H1 (cell line): ENCODE data around the gene CRADD. TPM values are rescaled to one million over a fixed set of nuclear protein-coding genes. Genes with fewer than 3 reads are reported as not detected.

ENCODE experiments used
- CTCF ChIA-PET: fragments of 300-600 bp; sonication (Branson Sonifier 250); formaldehyde crosslinking; loops from one replicate; lab custom pipeline; 2021; ENCODE audit not compliant: partially characterized antibody; lab: Charles Lee
- POLR2A ChIA-PET: fragments of 300-600 bp; sonication (Branson Sonifier 250); formaldehyde crosslinking; loops from one replicate; lab custom pipeline; 2021; ENCODE audit warnings: inconsistent platforms; ENCODE audit not compliant: partially characterized antibody; lab: Charles Lee
- DNase-seq, 2 experiments: peaks; one replicate each; pipeline versions ENCODE4 v3.0.0 to v3.0.0-alpha.2; 2010 to 2022; ENCODE audit warnings: low spot score in 2 of 2, low read depth in 1 of 2, mixed read lengths in 1 of 2
- FAIRE-seq: peaks from 2 replicates; lab custom pipeline; 2011; peaks lifted over from hg19 to GRCh38; lab: Jason Lieb, UNC
- H2AFZ ChIP-seq: 2 replicates; pipeline ENCODE4 v1.8.1; 2012; ENCODE audit warnings: low read length, inconsistent platforms
- H2AK5ac ChIP-seq: 2 replicates; pipeline ENCODE4 v1.6.1; 2013; ENCODE audit warnings: low read depth, low read length
- H2BK120ac ChIP-seq: replicated peaks from 2 replicates; pipeline ENCODE3; 2013; ENCODE audit warnings: low read depth, low read length, inconsistent platforms
- H2BK12ac ChIP-seq: 2 replicates; pipeline ENCODE4 v1.6.1; 2013; ENCODE audit warnings: low read depth, low read length
- H2BK15ac ChIP-seq: 2 replicates; pipeline ENCODE4 v1.6.1; 2013; ENCODE audit warnings: low read length
- H2BK20ac ChIP-seq: 2 replicates; pipeline ENCODE4 v1.6.1; 2013; ENCODE audit warnings: low read length
- H2BK5ac ChIP-seq: 2 replicates; pipeline ENCODE4 v1.6.1; 2013; ENCODE audit warnings: low read depth, low read length
- H3K14ac ChIP-seq: 2 replicates; pipeline ENCODE4 v1.6.1; 2013; ENCODE audit warnings: inconsistent platforms; ENCODE audit not compliant: insufficient read length
- H3K18ac ChIP-seq: 2 replicates; pipeline ENCODE4 v1.6.1; 2013; ENCODE audit warnings: low read length; ENCODE audit errors: extremely low read depth
- H3K23ac ChIP-seq: 2 replicates; pipeline ENCODE4 v1.6.1; 2013; ENCODE audit warnings: inconsistent platforms; ENCODE audit not compliant: insufficient read length
- H3K23me2 ChIP-seq: 2 replicates; pipeline ENCODE4 v1.6.1; 2013; ENCODE audit warnings: low read depth, low read length
- H3K27ac ChIP-seq: 2 replicates; pipeline ENCODE4 v1.6.1; 2011; ENCODE audit warnings: low read depth, low read length, inconsistent platforms
- H3K27me3 ChIP-seq, 4 experiments: replicated peaks in 1 of 4; 1 replicate in 1 of 4; 2 replicates in 3 of 4; pipeline versions ENCODE4 v1.6.1 to v1.8.1; 2011 to 2013; ENCODE audit warnings: low read length in 3 of 4, mild to moderate bottlenecking in 3 of 4, inconsistent platforms in 2 of 4, mixed read lengths in 2 of 4, moderate library complexity in 1 of 4; ENCODE audit not compliant: control insufficient read depth in 3 of 4, insufficient read depth in 3 of 4; ENCODE audit errors: extremely low read depth in 1 of 4
- H3K36me3 ChIP-seq, 4 experiments: 2 replicates each; pipeline versions ENCODE4 v1.6.1 to v1.8.1; 2011 to 2013; ENCODE audit warnings: mild to moderate bottlenecking in 4 of 4, low read length in 3 of 4, moderate library complexity in 2 of 4, control low read depth in 1 of 4, inconsistent platforms in 1 of 4; ENCODE audit not compliant: insufficient read depth in 4 of 4, control insufficient read depth in 2 of 4
- H3K4ac ChIP-seq: replicated peaks from 2 replicates; pipeline ENCODE3; 2013; ENCODE audit warnings: low read length, low read depth, mixed read lengths, inconsistent platforms; ENCODE audit not compliant: insufficient read length
- H3K4me1 ChIP-seq, 4 experiments: replicated peaks in 1 of 4; 1 replicate in 1 of 4; 2 replicates in 3 of 4; pipeline versions ENCODE4 v1.6.1 to v1.8.1; 2011 to 2013; ENCODE audit warnings: low read length in 3 of 4, inconsistent platforms in 2 of 4, mixed read lengths in 1 of 4; ENCODE audit not compliant: insufficient read depth in 4 of 4, control insufficient read depth in 3 of 4
- H3K4me2 ChIP-seq, 2 experiments: 2 replicates each; pipeline versions ENCODE4 v1.6.1 to v1.8.1; 2011 to 2013; ENCODE audit warnings: low read depth in 2 of 2, low read length in 2 of 2, control low read depth in 1 of 2, inconsistent platforms in 1 of 2, mild to moderate bottlenecking in 1 of 2; ENCODE audit not compliant: insufficient read depth in 1 of 2
- H3K4me3 ChIP-seq, 4 experiments: fragments of 200-600, 300-600 bp in 1 of 4; sonication (generic), shearing (Covaris generic), sonication (Bioruptor Twin) in 1 of 4; 2 replicates each; pipeline versions ENCODE4 v1.5.1 to v1.8.1; 2011 to 2016; ENCODE audit warnings: low read length in 4 of 4, low read depth in 3 of 4, control low read depth in 2 of 4, inconsistent platforms in 2 of 4, mild to moderate bottlenecking in 2 of 4, mixed read lengths in 1 of 4, moderate library complexity in 1 of 4; ENCODE audit not compliant: insufficient read depth in 2 of 4; ENCODE audit errors: extremely low read depth in 1 of 4
- H3K56ac ChIP-seq: replicated peaks from 2 replicates; pipeline ENCODE3; 2013; ENCODE audit warnings: low read depth, mild to moderate bottlenecking, mixed read lengths, low read length, inconsistent platforms; ENCODE audit not compliant: insufficient read length
- H3K79me1 ChIP-seq: 2 replicates; pipeline ENCODE4 v1.6.1; 2013; ENCODE audit warnings: low read depth, low read length, control low read depth
- H3K79me2 ChIP-seq, 2 experiments: 2 replicates each; pipeline versions ENCODE4 v1.6.1 to v1.8.1; 2012 to 2013; ENCODE audit warnings: low read length in 2 of 2, mild to moderate bottlenecking in 2 of 2, inconsistent platforms in 1 of 2; ENCODE audit not compliant: insufficient read depth in 2 of 2, control insufficient read depth in 1 of 2
- H3K9ac ChIP-seq, 4 experiments: replicated peaks in 1 of 4; 1 replicate in 1 of 4; 2 replicates in 3 of 4; pipeline versions ENCODE4 v1.6.1 to v1.8.1; 2011 to 2013; ENCODE audit warnings: low read depth in 3 of 4, low read length in 3 of 4, control low read depth in 2 of 4, mild to moderate bottlenecking in 2 of 4, moderate library complexity in 2 of 4, inconsistent platforms in 1 of 4; ENCODE audit errors: extremely low read depth in 1 of 4
- H3K9me3 ChIP-seq, 2 experiments: 2 replicates each; pipeline versions ENCODE4 v1.6.1 to v1.8.1; 2012 to 2013; ENCODE audit warnings: mild to moderate bottlenecking in 2 of 2, moderate library complexity in 2 of 2, control low read depth in 1 of 2, inconsistent platforms in 1 of 2, low read depth in 1 of 2, low read length in 1 of 2, mixed read lengths in 1 of 2; ENCODE audit not compliant: insufficient read depth in 2 of 2
- H4K20me1 ChIP-seq, 2 experiments: replicated peaks in 1 of 2; 2 replicates each; pipeline versions ENCODE3 to v1.8.1; 2011 to 2013; ENCODE audit warnings: inconsistent platforms in 2 of 2, low read length in 2 of 2, mild to moderate bottlenecking in 1 of 2; ENCODE audit not compliant: insufficient read depth in 2 of 2, control insufficient read depth in 1 of 2
- H4K5ac ChIP-seq: 2 replicates; pipeline ENCODE4 v1.6.1; 2013; ENCODE audit warnings: low read length, low read depth, mixed read lengths, inconsistent platforms; ENCODE audit not compliant: insufficient read length
- H4K8ac ChIP-seq: 2 replicates; pipeline ENCODE4 v1.8.0; 2013; ENCODE audit warnings: mild to moderate bottlenecking, moderate library complexity, low read length, inconsistent platforms; ENCODE audit not compliant: insufficient read depth; ENCODE audit errors: extremely low read depth
- H4K91ac ChIP-seq: replicated peaks from 2 replicates; pipeline ENCODE3; 2013; ENCODE audit warnings: low read length, mixed read lengths, inconsistent platforms; ENCODE audit not compliant: insufficient read length
- GTF2F1 ChIP-seq: IDR thresholded peaks from 2 replicates; pipeline ENCODE4 v1.6.1; 2012; ENCODE audit warnings: low read depth, low read length, improper control_type of control experiment, borderline replicate concordance
- JUN ChIP-seq: IDR thresholded peaks from 2 replicates; pipeline ENCODE4 v1.6.1; 2011; ENCODE audit warnings: low read depth, mild to moderate bottlenecking, improper control_type of control experiment, low read length
- KDM1A ChIP-seq: fragments of 200-600, 300-600 bp; sonication (generic); IDR thresholded peaks from 2 replicates; pipeline ENCODE4 v1.7.1; 2016; ENCODE audit warnings: mild to moderate bottlenecking, low read length, borderline replicate concordance
- KDM4A ChIP-seq: IDR thresholded peaks from one replicate; pipeline ENCODE4 v1.7.1; 2012; ENCODE audit warnings: low read depth, mild to moderate bottlenecking, moderate library complexity, low read length, inconsistent platforms; ENCODE audit not compliant: severe bottlenecking
- KDM5A ChIP-seq: fragments of 200-600 bp; IDR thresholded peaks from 2 replicates; pipeline ENCODE4 v1.7.1; 2012; ENCODE audit warnings: mild to moderate bottlenecking, low read length, inconsistent platforms, mixed read lengths
- RXRA ChIP-seq: IDR thresholded peaks from 2 replicates; pipeline ENCODE4 v1.6.1; 2011; ENCODE audit warnings: low read depth, mild to moderate bottlenecking, low read length, moderate library complexity; ENCODE audit not compliant: insufficient read depth
- SIN3A ChIP-seq, 2 experiments: IDR thresholded peaks in 1 of 2; conservative IDR thresholded peaks in 1 of 2; 2 replicates each; pipeline ENCODE4 v1.6.1; 2011 to 2012; ENCODE audit warnings: low read length in 2 of 2, improper control_type of control experiment in 1 of 2, low read depth in 1 of 2, mild to moderate bottlenecking in 1 of 2
- SUZ12 ChIP-seq: fragments of 200-600 bp; sonication (generic); IDR thresholded peaks from 2 replicates; pipeline ENCODE4 v1.6.1; 2012; ENCODE audit warnings: mild to moderate bottlenecking, inconsistent platforms, low read length, moderate library complexity, mixed read lengths
- ZNF274 ChIP-seq: IDR thresholded peaks from 2 replicates; pipeline ENCODE4 v1.7.0; 2012; ENCODE audit warnings: low read length, borderline replicate concordance; ENCODE audit errors: extremely low read depth
- WGBS, 2 experiments: shearing (Covaris generic) in 1 of 2; methylation state at CpG; one replicate each; pipeline versions ENCODE4 v1.1.6 to v1.1.7; 2013 to 2015; ENCODE audit warnings: low lambda C conversion rate in 2 of 2, mixed read lengths in 2 of 2, inconsistent platforms in 1 of 2, low coverage in 1 of 2, missing lambda C conversion rate in 1 of 2; ENCODE audit not compliant: insufficient replicate concordance in 2 of 2, insufficient coverage in 1 of 2, insufficient read length in 1 of 2; ENCODE audit errors: extremely low coverage in 1 of 2, missing lambda C conversion rate in 1 of 2; 5-methylcytosine and 5-hydroxymethylcytosine counted together
- polyA plus RNA-seq, 7 experiments: library from polyadenylated mRNA; depleted of rRNA in 3 of 7; stranded (reverse) in 5 of 7; unstranded in 2 of 7; fragments of >200 nt in 5 of 7; fragments of 200-250 nt in 2 of 7; gene quantifications; 1 replicate in 5 of 7; 2 replicates in 1 of 7; 4 replicates in 1 of 7; pipeline versions ENCODE4 v1.2.1 to v1.2.3, GENCODE V29; 2011 to 2013; ENCODE audit warnings: missing spikeins in 2 of 7, mixed read lengths in 2 of 7
- total RNA-seq: library from RNA; stranded (reverse); fragmentation: NEBNext Ultra II Directional; extraction: Animal tissue kit (Norgen Biotek cat#: 25700); gene quantifications from 2 replicates; pipeline ENCODE4 v1.2.1, GENCODE V29; 2021

CRADD gene
- total and polyA plus RNA-seq, 2 of the 8 experiments (the other 6 are each of a cell fraction or from before 2014, with no cell fraction given): 8.1 to 15.4 TPM

- DNase-seq (no peak), FAIRE-seq (no peak)
- no peaks in the 10 kb centered on the region for H3K23me2 ChIP-seq
- no peaks in the 10 kb centered on the region for H3K27me3 ChIP-seq
- no peak overlapping the region for H3K27ac ChIP-seq
- H3K4me3 ChIP-seq: no peak overlapping the region
- H4K91ac ChIP-seq: no peak overlapping the region
- H2BK15ac ChIP-seq: no peak overlapping the region
- no peak overlapping the region for H2BK120ac ChIP-seq
- no peak overlapping the region for H3K23ac ChIP-seq
- H3K79me2 ChIP-seq: no peaks in the 10 kb centered on the region
- no peak overlapping the region for H3K9ac ChIP-seq
- no peaks in the 10 kb centered on the region for H3K9me3 ChIP-seq
- no peaks in the 10 kb centered on the region for H3K79me1 ChIP-seq
- H4K8ac ChIP-seq: no peak overlapping the region
- no peak for TF ChIP-seq KDM5A
- TF ChIP-seq SIN3A (conservative IDR thresholded peaks at IDR 0.05 in 1 of 2, IDR thresholded peaks at IDR 0.05 in 1 of 2; ENCODE audit: low read depth in 1 of 2, low read length in 2 of 2): no peak
- no peak for TF ChIP-seq ZNF274
- no peak for TF ChIP-seq KDM1A
- TF ChIP-seq JUN: no peak
- TF ChIP-seq SUZ12: no peak
- TF ChIP-seq KDM4A: no peak
- TF ChIP-seq GTF2F1: no peak
- no peak for TF ChIP-seq RXRA
- no peak overlapping the region for H3K56ac ChIP-seq
- H2BK12ac ChIP-seq: no peak overlapping the region
- no peak overlapping the region for H2AFZ ChIP-seq
- H2BK20ac ChIP-seq: no peak overlapping the region
- H4K5ac ChIP-seq: no peak overlapping the region
- H3K4me1 ChIP-seq: no peaks in the 10 kb centered on the region
- H3K4ac ChIP-seq: no peak overlapping the region
- H3K4me2 ChIP-seq: no peak overlapping the region
- no peaks in the 10 kb centered on the region for H4K20me1 ChIP-seq
- no peak overlapping the region for H2AK5ac ChIP-seq
- H3K14ac ChIP-seq: no peak overlapping the region
- POLR2A ChIA-PET: no interaction called here
- H3K36me3 ChIP-seq: no peaks in the 10 kb centered on the region
- H2BK5ac ChIP-seq: no peak overlapping the region
- H3K18ac ChIP-seq: no peak overlapping the region
- 73% methylated on average over 1 of the region's 1 CpG; no CpG with 5 or more reads in 1 of the 2 experiments for WGBS, 2 experiments
- CTCF ChIA-PET: no interaction called here
These were observed 26.5 kb upstream of the CRADD start for GRCh38 chr12:93650626-93651025.
